Suprapubic skin (tissue), 4 donors: Measurements from ENCODE around the gene MALRD1.

Source experiments
- CTCF ChIP-seq, 2 donors: fragments of 200-600 bp in 1 of 2; fragments of 450-650 bp in 1 of 2; sonication (generic) in 1 of 2; IDR thresholded peaks; one replicate each; pipeline ENCODE4 v1.5.1; 2016 to 2019; ENCODE audit warnings: antibody characterized with exemption in 2 of 2, mild to moderate bottlenecking in 1 of 2, moderate library complexity in 1 of 2
- POLR2A ChIP-seq, 2 donors: fragments of 450-650 bp; IDR thresholded peaks; one replicate each; pipeline ENCODE4 v1.6.1; 2017; ENCODE audit warnings: antibody characterized with exemption in 2 of 2, mild to moderate bottlenecking in 2 of 2, moderate library complexity in 2 of 2
- POLR2AphosphoS5 ChIP-seq, 3 donors: sonication (generic); formaldehyde crosslinking; IDR thresholded peaks; one replicate each; pipeline ENCODE4 v1.6.1; 2017; ENCODE audit warnings: antibody characterized with exemption in 3 of 3

DNA sequence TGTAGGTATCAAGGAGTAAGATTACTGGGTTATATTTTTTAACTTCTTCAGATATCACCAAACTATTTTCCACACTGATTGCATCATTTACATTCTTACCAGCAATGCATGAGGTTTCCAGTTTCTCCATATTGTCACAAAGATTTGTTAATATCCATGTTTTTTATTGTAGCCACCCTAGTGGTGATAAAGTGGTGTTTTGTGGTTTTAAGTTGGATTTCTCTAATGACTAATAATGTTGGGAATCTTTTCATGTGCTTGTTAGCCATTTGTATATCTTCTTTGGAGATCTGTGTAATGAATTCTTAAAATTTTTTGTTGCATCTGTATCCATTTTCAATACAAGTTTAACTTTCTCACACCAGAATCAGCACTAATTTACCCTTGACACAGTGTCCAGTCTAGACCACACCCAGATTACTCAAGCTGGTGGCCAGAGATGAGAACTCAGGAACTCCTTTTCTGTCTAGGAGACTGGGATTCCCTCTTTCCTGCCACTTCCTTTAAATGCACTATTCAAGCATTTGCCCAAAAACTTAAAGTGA is 700.7 kb downstream of the MALRD1 start:
- no peak for TF ChIP-seq CTCF (IDR thresholded peaks at IDR 0.05)
- no peak for TF ChIP-seq POLR2A (IDR thresholded peaks at IDR 0.05)
- TF ChIP-seq POLR2AphosphoS5 (IDR thresholded peaks at IDR 0.05) = no peak
